A549 (cell line): ENCODE measurements around the gene SACM1L. TPM values are rescaled to one million over a fixed set of nuclear protein-coding genes. Genes with fewer than 3 reads are reported as not detected.

Experiments
- ATAC-seq, 2 experiments: fragments of 200-7000 bp in 1 of 2; fragments of >200 bp in 1 of 2; cut with Nextera tagmentation in 1 of 2; cut with Tn5 transposase in 1 of 2; 3 replicates each; pipeline versions ENCODE4 v1.8.0 to v1.9.1; 2018 to 2020; ENCODE audit warnings: mild to moderate bottlenecking in 1 of 2, moderate library complexity in 1 of 2
- CTCF ChIA-PET: fragments of 300-600 bp; sonication (Branson Sonifier 250); formaldehyde crosslinking; extraction: SDS; loops from one replicate; lab custom pipeline; 2021; ENCODE audit warnings: antibody characterized with exemption, inconsistent platforms; lab: Yijun Ruan, JAX
- POLR2A ChIA-PET: fragments of 350-600 bp; formaldehyde crosslinking; extraction: SDS; loops from one replicate; lab custom pipeline; 2021; ENCODE audit warnings: antibody characterized with exemption, inconsistent platforms; lab: Yijun Ruan, JAX
- DNase-seq, 2 experiments: peaks; one replicate each; pipeline versions ENCODE4 v3.0.0 to v3.0.0-alpha.2; 2011 to 2016; ENCODE audit warnings: low read depth in 1 of 2, low spot score in 1 of 2
- FAIRE-seq: peaks from 2 replicates; lab custom pipeline; 2011; peaks lifted over from hg19 to GRCh38; lab: Jason Lieb, UNC
- H3K27ac ChIP-seq, 2 experiments: fragments of >200 bp; sonication (Bioruptor Twin); formaldehyde crosslinking; 3 replicates each; pipeline ENCODE4 v1.5.1; 2016 to 2017
- H3K4me1 ChIP-seq: fragments of >200 bp; sonication (Bioruptor Twin); formaldehyde crosslinking; 3 replicates; pipeline ENCODE4 v1.6.1; 2016
- H3K4me2 ChIP-seq: fragments of >200 bp; sonication (Bioruptor Twin); formaldehyde crosslinking; 3 replicates; pipeline ENCODE4 v1.6.1; 2016
- H3K4me3 ChIP-seq: fragments of >200 bp; sonication (Bioruptor Twin); formaldehyde crosslinking; 3 replicates; pipeline ENCODE4 v1.5.1; 2016
- H3K9me3 ChIP-seq: fragments of >200 bp; sonication (Bioruptor Twin); formaldehyde crosslinking; 3 replicates; pipeline ENCODE4 v1.6.1; 2016
- CBX8 ChIP-seq: fragments of 200-600 bp; sonication (generic); IDR thresholded peaks from 2 replicates; pipeline ENCODE4 v1.6.1; 2016
- CEBPB ChIP-seq, 2 experiments: fragments of >200 bp in 1 of 2; sonication (Bioruptor Twin) in 1 of 2; formaldehyde crosslinking in 1 of 2; IDR thresholded peaks; 2 replicates each; pipeline ENCODE4 v1.6.1; 2012 to 2016
- CHD2 ChIP-seq: fragments of 150-350 bp; IDR thresholded peaks from 2 replicates; pipeline ENCODE4 v1.6.1; 2014; ENCODE audit warnings: low read length; ENCODE audit not compliant: partially characterized antibody
- EHMT2 ChIP-seq: fragments of 200-600 bp; sonication (generic); IDR thresholded peaks from 2 replicates; pipeline ENCODE4 v1.6.1; 2016; ENCODE audit warnings: antibody characterized with exemption, low read depth, mild to moderate bottlenecking, moderate library complexity
- EP300 ChIP-seq, 2 experiments: fragments of >200 bp; sonication (Bioruptor Twin); formaldehyde crosslinking; IDR thresholded peaks; 2 replicates in 1 of 2; 3 replicates in 1 of 2; pipeline ENCODE4 v1.6.1; 2016 to 2017
- FOSL2 ChIP-seq, 2 experiments: fragments of 450-650 bp in 1 of 2; fragments of >200 bp in 1 of 2; sonication (Bioruptor Twin) in 1 of 2; formaldehyde crosslinking; IDR thresholded peaks; 2 replicates each; pipeline versions ENCODE4 v1.5.0 to v1.6.1; 2016 to 2020; ENCODE audit warnings: mild to moderate bottlenecking in 1 of 2, moderate library complexity in 1 of 2
- HDAC2 ChIP-seq: fragments of 200-600 bp; sonication (generic); IDR thresholded peaks from 2 replicates; pipeline ENCODE4 v1.6.1; 2016
- HOXB13 ChIP-seq: fragments of 250-450 bp; sonication (Bioruptor Pico); IDR thresholded peaks from 2 replicates; pipeline ENCODE4 v1.5.0; 2020; ENCODE audit warnings: low read depth, mild to moderate bottlenecking, moderate library complexity
- HOXB5 ChIP-seq: fragments of 250-450 bp; sonication (Bioruptor Pico); IDR thresholded peaks from 2 replicates; pipeline ENCODE4 v1.5.0; 2020; ENCODE audit warnings: mild to moderate bottlenecking, moderate library complexity
- JUN ChIP-seq, 2 experiments: fragments of >200 bp; sonication (Bioruptor Twin); formaldehyde crosslinking; IDR thresholded peaks; 2 replicates in 1 of 2; 3 replicates in 1 of 2; pipeline ENCODE4 v1.6.1; 2016 to 2017
- JUNB ChIP-seq: fragments of >200 bp; sonication (Bioruptor Twin); formaldehyde crosslinking; IDR thresholded peaks from 2 replicates; pipeline ENCODE4 v1.6.1; 2016
- KDM1A ChIP-seq: fragments of 200-600 bp; sonication (generic); IDR thresholded peaks from 2 replicates; pipeline ENCODE4 v1.6.1; 2016; ENCODE audit warnings: low read depth, mild to moderate bottlenecking
- KDM5A ChIP-seq: fragments of 200-600 bp; sonication (generic); IDR thresholded peaks from 2 replicates; pipeline ENCODE4 v1.6.1; 2016; ENCODE audit warnings: antibody characterized with exemption, mild to moderate bottlenecking
- MYC ChIP-seq: IDR thresholded peaks from 2 replicates; pipeline ENCODE4 v1.6.1; 2012; ENCODE audit warnings: mild to moderate bottlenecking, inconsistent platforms, low read length, improper control_type of control experiment, borderline replicate concordance
- NPAS2 ChIP-seq: fragments of 250-450 bp; sonication (Bioruptor Pico); IDR thresholded peaks from 2 replicates; pipeline ENCODE4 v1.8.0; 2022; ENCODE audit warnings: mild to moderate bottlenecking, moderate library complexity, borderline replicate concordance
- NR3C1 ChIP-seq: fragments of >200 bp; sonication (Bioruptor Twin); formaldehyde crosslinking; IDR thresholded peaks from 3 replicates; pipeline ENCODE4 v1.6.1; 2017
- PHF8 ChIP-seq: fragments of 200-600 bp; sonication (generic); IDR thresholded peaks from 2 replicates; pipeline ENCODE4 v1.6.1; 2016; ENCODE audit warnings: low read depth, mild to moderate bottlenecking, antibody characterized with exemption, moderate library complexity, borderline replicate concordance
- RAD21 ChIP-seq, 2 experiments: fragments of >200 bp in 1 of 2; sonication (Bioruptor Twin) in 1 of 2; formaldehyde crosslinking in 1 of 2; IDR thresholded peaks in 1 of 2; conservative IDR thresholded peaks in 1 of 2; 2 replicates in 1 of 2; 3 replicates in 1 of 2; pipeline ENCODE4 v1.6.1; 2012 to 2018; ENCODE audit warnings: inconsistent platforms in 1 of 2
- RCOR1 ChIP-seq: fragments of 150-350 bp; IDR thresholded peaks from 2 replicates; pipeline ENCODE4 v1.6.1; 2014; ENCODE audit warnings: antibody characterized with exemption, low read length, low read depth
- SMC3 ChIP-seq: fragments of >200 bp; sonication (Bioruptor Twin); formaldehyde crosslinking; IDR thresholded peaks from 3 replicates; pipeline ENCODE4 v1.6.1; 2018; ENCODE audit warnings: inconsistent platforms
- TP53 ChIP-seq: fragments of 250-450 bp; sonication (Bioruptor Pico); IDR thresholded peaks from 2 replicates; pipeline ENCODE4 v1.5.0; 2021; ENCODE audit warnings: mild to moderate bottlenecking, moderate library complexity
- WGBS: methylation state at CpG from one replicate; pipeline ENCODE4 v1.1.6; 2017; ENCODE audit errors: missing lambda C conversion rate; 5-methylcytosine and 5-hydroxymethylcytosine counted together
- polyA plus RNA-seq, 4 experiments: library from polyadenylated mRNA; depleted of rRNA in 3 of 4; stranded (reverse); fragments of >200 nt; fragmentation: RNase III in 1 of 4; extraction: RNeasy Plus Mini Kit Qiagen cat#74134 plus additional on column Dnase treatment in 1 of 4; gene quantifications; 2 replicates in 3 of 4; 3 replicates in 1 of 4; pipeline ENCODE4 v1.2.3, GENCODE V29; 2011 to 2017
- TF ChIP-seq, protein P1 (sequence below): fragments of >200 bp; sonication (Bioruptor Twin); formaldehyde crosslinking; IDR thresholded peaks from 3 replicates; pipeline ENCODE4 v1.5.1; 2016
- TF ChIP-seq, protein P2 (sequence below): fragments of >200 bp; sonication (Bioruptor Twin); formaldehyde crosslinking; IDR thresholded peaks from 2 replicates; pipeline ENCODE4 v1.6.1; 2016

The SACM1L gene
- polyA plus RNA-seq, 2 of the 4 experiments (the other 2 are of a cell fraction): 21.1 to 27.8 TPM

DNA sequence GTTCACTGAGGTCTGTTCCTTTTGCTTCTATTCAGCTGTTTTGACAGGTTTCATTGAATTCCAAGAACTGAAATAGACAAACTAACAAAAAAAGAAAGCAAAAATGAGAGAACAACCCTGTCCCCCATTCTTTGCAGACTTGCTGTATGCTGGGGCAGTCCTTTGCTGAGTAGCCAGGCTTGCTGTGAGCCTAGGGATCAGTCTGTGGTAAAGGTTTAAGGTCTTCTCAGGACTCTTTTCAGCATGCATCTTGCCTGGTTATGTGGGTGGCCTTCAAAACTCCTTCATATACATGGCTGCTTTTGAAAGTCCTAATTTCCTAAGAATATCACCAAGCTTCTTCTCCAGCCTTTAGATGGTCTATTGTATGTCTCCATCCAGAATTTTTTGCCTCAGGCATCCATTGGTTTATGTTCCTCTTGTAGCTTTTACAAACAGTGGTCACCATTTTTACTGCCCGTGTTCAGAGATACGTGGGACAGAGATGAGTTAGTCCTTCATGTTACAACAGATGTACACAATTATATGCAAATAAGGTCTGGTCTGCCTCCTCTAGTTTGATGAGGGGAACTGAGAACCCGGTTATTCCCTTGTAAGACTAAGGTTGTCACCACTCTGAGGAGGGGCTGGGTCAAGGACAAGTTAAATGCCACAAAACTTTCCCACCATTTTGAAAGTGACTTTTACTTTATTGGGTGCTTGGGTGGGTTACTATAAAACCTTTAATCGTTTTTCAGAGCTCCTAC is 41.4 kb downstream of the SACM1L start (continued):
- TF ChIP-seq, protein P1, sequence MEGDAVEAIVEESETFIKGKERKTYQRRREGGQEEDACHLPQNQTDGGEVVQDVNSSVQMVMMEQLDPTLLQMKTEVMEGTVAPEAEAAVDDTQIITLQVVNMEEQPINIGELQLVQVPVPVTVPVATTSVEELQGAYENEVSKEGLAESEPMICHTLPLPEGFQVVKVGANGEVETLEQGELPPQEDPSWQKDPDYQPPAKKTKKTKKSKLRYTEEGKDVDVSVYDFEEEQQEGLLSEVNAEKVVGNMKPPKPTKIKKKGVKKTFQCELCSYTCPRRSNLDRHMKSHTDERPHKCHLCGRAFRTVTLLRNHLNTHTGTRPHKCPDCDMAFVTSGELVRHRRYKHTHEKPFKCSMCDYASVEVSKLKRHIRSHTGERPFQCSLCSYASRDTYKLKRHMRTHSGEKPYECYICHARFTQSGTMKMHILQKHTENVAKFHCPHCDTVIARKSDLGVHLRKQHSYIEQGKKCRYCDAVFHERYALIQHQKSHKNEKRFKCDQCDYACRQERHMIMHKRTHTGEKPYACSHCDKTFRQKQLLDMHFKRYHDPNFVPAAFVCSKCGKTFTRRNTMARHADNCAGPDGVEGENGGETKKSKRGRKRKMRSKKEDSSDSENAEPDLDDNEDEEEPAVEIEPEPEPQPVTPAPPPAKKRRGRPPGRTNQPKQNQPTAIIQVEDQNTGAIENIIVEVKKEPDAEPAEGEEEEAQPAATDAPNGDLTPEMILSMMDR: no peak
- TF ChIP-seq CEBPB (IDR thresholded peaks at IDR 0.05): no peak

DNA sequence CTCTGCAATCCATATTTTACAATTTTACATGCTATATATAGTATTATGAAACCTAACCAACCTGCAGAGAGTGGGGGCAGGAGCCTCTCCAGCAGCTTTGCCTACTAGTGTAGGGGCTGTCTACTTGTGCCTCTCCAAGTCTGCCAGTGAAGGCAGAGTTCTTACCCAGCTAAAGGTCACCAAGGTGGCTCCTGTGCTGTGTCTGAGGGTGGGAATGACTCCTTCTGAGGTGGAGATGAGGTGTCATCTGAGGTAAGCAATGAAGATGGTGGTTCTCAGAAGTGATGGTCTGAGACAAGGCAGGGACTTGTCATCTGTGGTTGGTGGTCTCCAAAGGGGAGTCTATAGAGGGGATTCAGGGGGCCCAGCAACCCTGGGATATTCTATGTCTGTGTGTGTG is 47.5 kb downstream of the SACM1L start:
- POLR2A ChIA-PET: no interaction called here
- Histone ChIP-seq H3K9me3 (no peaks in the 10 kb centered on the region), H3K4me2 (no peak overlapping the region), H3K4me3 (no peak overlapping the region), H3K27ac (no peak overlapping the region), H3K4me1 (no peaks in the 10 kb centered on the region)
- ATAC-seq (no peak), FAIRE-seq (no peak), DNase-seq (no peak)
- CTCF ChIA-PET: interaction anchor here (1.3 kb wide), 1 partner anchor 24 kb away, joined by 3 read pairs; no protein-coding TSS in a partner anchor
- TF ChIP-seq HOXB5 (no peak), RAD21 (conservative IDR thresholded peaks at IDR 0.05 in 1 of 2, IDR thresholded peaks at IDR 0.05 in 1 of 2) (no peak), JUN (IDR thresholded peaks at IDR 0.05) (no peak), NPAS2 (CRISPR knock-in tag) (no peak), MYC (no peak), CHD2 (no peak), HOXB13 (CRISPR knock-in tag) (no peak), KDM5A (no peak)
- TF ChIP-seq, protein P2, sequence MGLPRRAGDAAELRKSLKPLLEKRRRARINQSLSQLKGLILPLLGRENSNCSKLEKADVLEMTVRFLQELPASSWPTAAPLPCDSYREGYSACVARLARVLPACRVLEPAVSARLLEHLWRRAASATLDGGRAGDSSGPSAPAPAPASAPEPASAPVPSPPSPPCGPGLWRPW: no peak

GRCh38 chr3:45737234-45737633 is 48.0 kb downstream of the SACM1L start:
- ChIA-PET POLR2A (no interaction called here), CTCF (interaction anchor here (1.3 kb wide), 1 partner anchor 23 kb away, joined by 3 read pairs; no protein-coding TSS in a partner anchor)
- ATAC-seq (no peak), DNase-seq (no peak), FAIRE-seq (no peak)
- H3K27ac ChIP-seq: no peak overlapping the region
- no peak for TF ChIP-seq EHMT2
- TF ChIP-seq NR3C1: no peak
- TF ChIP-seq HDAC2: no peak
- H3K4me2 ChIP-seq: no peak overlapping the region
- no peak overlapping the region for H3K4me3 ChIP-seq
- H3K4me1 ChIP-seq: no peaks in the 10 kb centered on the region
- H3K9me3 ChIP-seq: no peaks in the 10 kb centered on the region
- WGBS: 86% methylated on average over 2 of the region's 2 CpGs

DNA sequence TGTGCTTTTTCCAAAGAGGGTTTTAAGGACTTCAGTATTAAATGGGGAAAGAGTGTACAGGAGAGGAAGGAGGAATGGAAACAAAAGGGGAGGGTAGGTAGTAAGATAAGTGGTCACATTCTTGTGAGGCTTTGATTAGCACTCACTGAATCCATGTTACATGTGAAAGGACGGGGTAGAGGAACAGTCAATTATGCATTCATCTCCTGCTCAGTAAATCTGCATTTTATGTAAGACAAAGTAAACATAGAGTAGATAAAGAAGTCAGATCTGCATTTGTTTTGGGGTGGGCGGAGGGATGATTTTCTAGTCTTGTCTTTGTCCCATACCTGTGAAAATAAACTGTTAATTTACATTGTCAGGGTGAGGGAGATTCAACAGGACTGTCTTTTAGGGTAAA is 50.8 kb downstream of the SACM1L start:
- Histone ChIP-seq H3K4me1 (no peaks in the 10 kb centered on the region), H3K4me2 (no peak overlapping the region), H3K9me3 (no peaks in the 10 kb centered on the region), H3K4me3 (no peak overlapping the region), H3K27ac (no peak overlapping the region)
- no peak for ATAC-seq
- POLR2A ChIA-PET: no interaction called here
- 91% methylated on average over 2 of the region's 2 CpGs for WGBS
- no peak for DNase-seq
- FAIRE-seq: no peak
- TF ChIP-seq SMC3 (no peak), EP300 (IDR thresholded peaks at IDR 0.05) (no peak), NR3C1 (no peak), TP53 (CRISPR knock-in tag) (no peak), CBX8 (no peak), HOXB5 (no peak), MYC (no peak), PHF8 (no peak), FOSL2 (IDR thresholded peaks at IDR 0.05) (no peak), FOSL2 (CRISPR knock-in tag; IDR thresholded peaks at IDR 0.05) (no peak), JUNB (no peak), RCOR1 (no peak), CHD2 (no peak), KDM1A (no peak)
- CTCF ChIA-PET: no interaction called here
